NCI-H2029 (cell line): ENCODE results near the gene GSDME.

Experiments
- DNase-seq: peaks from one replicate; lab custom pipeline; 2025; lab: John Stamatoyannopoulos, UW

GSDME gene

GRCh38 chr7:24652251-24652939 is 104.9 kb downstream of the GSDME start:
- no peak for DNase-seq
